A549 (cell line): Measurements from ENCODE around the gene MATN4. TPM values are rescaled to one million over a fixed set of nuclear protein-coding genes. Genes with fewer than 3 reads are reported as not detected.

Experiments
- ATAC-seq, 2 experiments: fragments of 200-7000 bp in 1 of 2; fragments of >200 bp in 1 of 2; cut with Nextera tagmentation in 1 of 2; cut with Tn5 transposase in 1 of 2; 3 replicates each; pipeline versions ENCODE4 v1.8.0 to v1.9.1; 2018 to 2020; ENCODE audit warnings: mild to moderate bottlenecking in 1 of 2, moderate library complexity in 1 of 2
- CTCF ChIA-PET: fragments of 300-600 bp; sonication (Branson Sonifier 250); formaldehyde crosslinking; extraction: SDS; loops from one replicate; lab custom pipeline; 2021; ENCODE audit warnings: antibody characterized with exemption, inconsistent platforms; lab: Yijun Ruan, JAX
- POLR2A ChIA-PET: fragments of 350-600 bp; formaldehyde crosslinking; extraction: SDS; loops from one replicate; lab custom pipeline; 2021; ENCODE audit warnings: antibody characterized with exemption, inconsistent platforms; lab: Yijun Ruan, JAX
- DNase-seq, 2 experiments: peaks; one replicate each; pipeline versions ENCODE4 v3.0.0 to v3.0.0-alpha.2; 2011 to 2016; ENCODE audit warnings: low read depth in 1 of 2, low spot score in 1 of 2
- FAIRE-seq: peaks from 2 replicates; lab custom pipeline; 2011; peaks lifted over from hg19 to GRCh38; lab: Jason Lieb, UNC
- H3K27ac ChIP-seq, 2 experiments: fragments of >200 bp; sonication (Bioruptor Twin); formaldehyde crosslinking; 3 replicates each; pipeline ENCODE4 v1.5.1; 2016 to 2017
- H3K4me1 ChIP-seq: fragments of >200 bp; sonication (Bioruptor Twin); formaldehyde crosslinking; 3 replicates; pipeline ENCODE4 v1.6.1; 2016
- H3K4me2 ChIP-seq: fragments of >200 bp; sonication (Bioruptor Twin); formaldehyde crosslinking; 3 replicates; pipeline ENCODE4 v1.6.1; 2016
- H3K4me3 ChIP-seq: fragments of >200 bp; sonication (Bioruptor Twin); formaldehyde crosslinking; 3 replicates; pipeline ENCODE4 v1.5.1; 2016
- H3K9me3 ChIP-seq: fragments of >200 bp; sonication (Bioruptor Twin); formaldehyde crosslinking; 3 replicates; pipeline ENCODE4 v1.6.1; 2016
- CBX8 ChIP-seq: fragments of 200-600 bp; sonication (generic); IDR thresholded peaks from 2 replicates; pipeline ENCODE4 v1.6.1; 2016
- CEBPB ChIP-seq, 2 experiments: fragments of >200 bp in 1 of 2; sonication (Bioruptor Twin) in 1 of 2; formaldehyde crosslinking in 1 of 2; IDR thresholded peaks; 2 replicates each; pipeline ENCODE4 v1.6.1; 2012 to 2016
- EHMT2 ChIP-seq: fragments of 200-600 bp; sonication (generic); IDR thresholded peaks from 2 replicates; pipeline ENCODE4 v1.6.1; 2016; ENCODE audit warnings: antibody characterized with exemption, low read depth, mild to moderate bottlenecking, moderate library complexity
- EP300 ChIP-seq, 2 experiments: fragments of >200 bp; sonication (Bioruptor Twin); formaldehyde crosslinking; IDR thresholded peaks; 2 replicates in 1 of 2; 3 replicates in 1 of 2; pipeline ENCODE4 v1.6.1; 2016 to 2017
- FOSL2 ChIP-seq, 2 experiments: fragments of 450-650 bp in 1 of 2; fragments of >200 bp in 1 of 2; sonication (Bioruptor Twin) in 1 of 2; formaldehyde crosslinking; IDR thresholded peaks; 2 replicates each; pipeline versions ENCODE4 v1.5.0 to v1.6.1; 2016 to 2020; ENCODE audit warnings: mild to moderate bottlenecking in 1 of 2, moderate library complexity in 1 of 2
- GATA3 ChIP-seq: IDR thresholded peaks from 2 replicates; pipeline ENCODE4 v1.6.1; 2012; ENCODE audit warnings: borderline replicate concordance
- HDAC2 ChIP-seq: fragments of 200-600 bp; sonication (generic); IDR thresholded peaks from 2 replicates; pipeline ENCODE4 v1.6.1; 2016
- HOXA7 ChIP-seq: fragments of 250-450 bp; sonication (Bioruptor Pico); IDR thresholded peaks from 2 replicates; pipeline ENCODE4 v1.5.0; 2020; ENCODE audit warnings: mild to moderate bottlenecking, moderate library complexity
- JUN ChIP-seq, 2 experiments: fragments of >200 bp; sonication (Bioruptor Twin); formaldehyde crosslinking; IDR thresholded peaks; 2 replicates in 1 of 2; 3 replicates in 1 of 2; pipeline ENCODE4 v1.6.1; 2016 to 2017
- JUNB ChIP-seq: fragments of >200 bp; sonication (Bioruptor Twin); formaldehyde crosslinking; IDR thresholded peaks from 2 replicates; pipeline ENCODE4 v1.6.1; 2016
- MYC ChIP-seq: IDR thresholded peaks from 2 replicates; pipeline ENCODE4 v1.6.1; 2012; ENCODE audit warnings: mild to moderate bottlenecking, inconsistent platforms, low read length, improper control_type of control experiment, borderline replicate concordance
- RARB ChIP-seq: fragments of 250-450 bp; sonication (Bioruptor Pico); IDR thresholded peaks from 2 replicates; pipeline ENCODE4 v1.8.0; 2021; ENCODE audit warnings: mild to moderate bottlenecking, moderate library complexity
- RCOR1 ChIP-seq: fragments of 150-350 bp; IDR thresholded peaks from 2 replicates; pipeline ENCODE4 v1.6.1; 2014; ENCODE audit warnings: antibody characterized with exemption, low read length, low read depth
- RFX5 ChIP-seq: fragments of 450-650 bp; IDR thresholded peaks from 2 replicates; pipeline ENCODE4 v1.7.1; 2014; ENCODE audit warnings: antibody characterized with exemption, mild to moderate bottlenecking, moderate library complexity
- TFCP2L1 ChIP-seq: fragments of 250-450 bp; sonication (Bioruptor Pico); IDR thresholded peaks from 2 replicates; pipeline ENCODE4 v1.5.0; 2021; ENCODE audit warnings: mild to moderate bottlenecking
- ZFP36 ChIP-seq: fragments of 450-650 bp; IDR thresholded peaks from 2 replicates; pipeline ENCODE4 v1.6.1; 2014; ENCODE audit warnings: borderline replicate concordance; ENCODE audit not compliant: partially characterized antibody
- ZSCAN20 ChIP-seq: fragments of 250-450 bp; sonication (Bioruptor Pico); IDR thresholded peaks from 2 replicates; pipeline ENCODE4 v1.8.0; 2022; ENCODE audit warnings: mild to moderate bottlenecking, moderate library complexity
- WGBS: methylation state at CpG from one replicate; pipeline ENCODE4 v1.1.6; 2017; ENCODE audit errors: missing lambda C conversion rate; 5-methylcytosine and 5-hydroxymethylcytosine counted together
- polyA plus RNA-seq, 4 experiments: library from polyadenylated mRNA; depleted of rRNA in 3 of 4; stranded (reverse); fragments of >200 nt; fragmentation: RNase III in 1 of 4; extraction: RNeasy Plus Mini Kit Qiagen cat#74134 plus additional on column Dnase treatment in 1 of 4; gene quantifications; 2 replicates in 3 of 4; 3 replicates in 1 of 4; pipeline ENCODE4 v1.2.3, GENCODE V29; 2011 to 2017
- TF ChIP-seq, protein P1 (sequence below): fragments of >200 bp; sonication (Bioruptor Twin); formaldehyde crosslinking; IDR thresholded peaks from 2 replicates; pipeline ENCODE4 v1.6.1; 2016
- TF ChIP-seq, protein P2 (sequence below): fragments of 250-450 bp; sonication (Bioruptor Pico); IDR thresholded peaks from 2 replicates; pipeline ENCODE4 v1.5.0; 2021; ENCODE audit warnings: mild to moderate bottlenecking, moderate library complexity, borderline replicate concordance
- TF ChIP-seq, protein P3 (sequence below): IDR thresholded peaks from 2 replicates; pipeline ENCODE4 v1.6.1; 2012; ENCODE audit warnings: low read depth, borderline replicate concordance

MATN4 gene
- polyA plus RNA-seq, 2 of the 4 experiments (the other 2 are of a cell fraction): 0.04 to 0.05 TPM

DNA sequence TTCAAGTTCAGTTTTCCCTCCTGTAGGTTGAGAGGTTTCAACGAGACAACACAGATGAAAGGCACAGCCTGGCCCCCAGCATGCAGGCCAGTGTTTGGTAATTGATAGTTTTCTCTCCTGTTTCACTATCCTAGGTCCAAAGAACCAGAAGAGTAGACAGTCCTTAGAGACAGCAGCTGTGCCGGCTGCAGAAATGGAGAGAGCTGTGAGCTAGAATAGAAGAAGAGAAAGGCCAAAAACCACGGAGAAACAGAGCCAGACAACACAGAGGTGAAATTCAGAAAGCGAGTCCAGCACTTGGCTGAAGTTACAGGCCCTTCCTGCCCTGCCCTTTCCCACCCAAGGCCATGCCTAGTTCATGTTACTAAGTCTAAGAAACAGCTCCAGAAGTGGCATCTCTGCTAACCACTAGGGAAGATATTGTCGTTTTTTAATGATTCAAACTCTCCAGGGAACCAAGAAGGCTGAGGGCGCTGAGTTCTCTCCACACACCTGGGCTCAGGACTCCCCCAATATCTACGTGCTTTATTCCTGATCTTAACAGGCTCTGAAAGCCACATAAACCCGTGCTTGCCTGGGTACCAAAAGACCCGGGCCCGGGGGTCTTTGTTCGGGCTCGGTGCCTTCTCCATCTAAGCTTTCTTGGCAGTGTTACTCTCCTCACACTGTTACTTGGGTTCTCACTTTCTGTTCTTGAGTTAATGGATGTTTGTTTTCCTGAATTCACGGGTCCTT, 18.0 kb downstream of the MATN4 start:
- WGBS: 37% methylated on average over 13 of the region's 13 CpGs
- CTCF ChIA-PET: interaction anchor here (0.6 to 9.0 kb wide), 66 partner anchors 9 to 537 kb away, joined by 3 to 106 read pairs (median 4); partner anchors contain the start of genes MATN4, SYS1 and TOMM34
- H3K4me1 ChIP-seq: no peaks in the 10 kb centered on the region
- ATAC-seq (no peak), FAIRE-seq (no peak), DNase-seq (no peak)
- no peak for TF ChIP-seq EHMT2
- no peak for TF ChIP-seq ZSCAN20 (CRISPR knock-in tag)
- no peak for TF ChIP-seq CBX8
- TF ChIP-seq FOSL2 (IDR thresholded peaks at IDR 0.05): no peak
- TF ChIP-seq FOSL2 (CRISPR knock-in tag; IDR thresholded peaks at IDR 0.05): no peak
- TF ChIP-seq JUNB: no peak
- TF ChIP-seq, protein P1, sequence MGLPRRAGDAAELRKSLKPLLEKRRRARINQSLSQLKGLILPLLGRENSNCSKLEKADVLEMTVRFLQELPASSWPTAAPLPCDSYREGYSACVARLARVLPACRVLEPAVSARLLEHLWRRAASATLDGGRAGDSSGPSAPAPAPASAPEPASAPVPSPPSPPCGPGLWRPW: no peak
- no peak for TF ChIP-seq JUN (IDR thresholded peaks at IDR 0.05)
- TF ChIP-seq EP300 (IDR thresholded peaks at IDR 0.05): no peak
- TF ChIP-seq, protein P2, sequence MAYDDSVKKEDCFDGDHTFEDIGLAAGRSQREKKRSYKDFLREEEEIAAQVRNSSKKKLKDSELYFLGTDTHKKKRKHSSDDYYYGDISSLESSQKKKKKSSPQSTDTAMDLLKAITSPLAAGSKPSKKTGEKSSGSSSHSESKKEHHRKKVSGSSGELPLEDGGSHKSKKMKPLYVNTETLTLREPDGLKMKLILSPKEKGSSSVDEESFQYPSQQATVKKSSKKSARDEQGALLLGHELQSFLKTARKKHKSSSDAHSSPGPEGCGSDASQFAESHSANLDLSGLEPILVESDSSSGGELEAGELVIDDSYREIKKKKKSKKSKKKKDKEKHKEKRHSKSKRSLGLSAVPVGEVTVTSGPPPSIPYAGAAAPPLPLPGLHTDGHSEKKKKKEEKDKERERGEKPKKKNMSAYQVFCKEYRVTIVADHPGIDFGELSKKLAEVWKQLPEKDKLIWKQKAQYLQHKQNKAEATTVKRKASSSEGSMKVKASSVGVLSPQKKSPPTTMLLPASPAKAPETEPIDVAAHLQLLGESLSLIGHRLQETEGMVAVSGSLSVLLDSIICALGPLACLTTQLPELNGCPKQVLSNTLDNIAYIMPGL (CRISPR knock-in tag): no peak
- no peak for TF ChIP-seq GATA3
- TF ChIP-seq TFCP2L1 (CRISPR knock-in tag): no peak
- TF ChIP-seq CEBPB (IDR thresholded peaks at IDR 0.05): no peak
- TF ChIP-seq HOXA7 (CRISPR knock-in tag): no peak
- TF ChIP-seq HDAC2: no peak
- TF ChIP-seq RARB (CRISPR knock-in tag): no peak
- no peak for TF ChIP-seq RFX5
- H3K4me3 ChIP-seq: no peak overlapping the region
- peaks cover 11% of the 10 kb centered on the region for H3K9me3 ChIP-seq
- no peak overlapping the region for H3K4me2 ChIP-seq
- no peak overlapping the region for H3K27ac ChIP-seq
- POLR2A ChIA-PET: no interaction called here

DNA sequence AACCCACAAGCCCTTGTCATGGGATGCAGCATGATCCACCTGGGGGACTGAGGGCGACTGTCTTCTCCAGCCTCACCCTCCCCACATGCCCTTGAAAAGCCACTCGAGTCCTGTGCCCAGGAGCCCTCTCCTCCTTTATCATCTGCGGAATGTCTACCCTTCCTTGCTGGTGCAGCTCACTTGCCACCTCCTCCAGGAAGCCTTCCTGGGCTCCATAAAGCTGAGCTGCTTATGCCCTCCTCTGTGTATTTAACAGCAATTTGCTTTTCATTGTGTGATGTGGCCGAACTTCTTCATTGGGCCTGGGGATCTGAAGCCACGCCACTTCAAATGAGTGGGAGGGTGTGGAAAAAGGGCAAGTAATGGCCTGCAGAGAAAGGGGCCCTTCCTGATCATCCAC, 19.2 kb downstream of the MATN4 start:
- ATAC-seq (no peak), DNase-seq (no peak), FAIRE-seq (no peak)
- Histone ChIP-seq H3K9me3 (no peaks in the 10 kb centered on the region), H3K4me3 (no peak overlapping the region), H3K27ac (no peak overlapping the region), H3K4me1 (no peaks in the 10 kb centered on the region), H3K4me2 (no peak overlapping the region)
- ChIA-PET CTCF (interaction anchor here (1.1 to 9.0 kb wide), 6 partner anchors 13 to 276 kb away, joined by 3 to 99 read pairs (median 4); no protein-coding TSS in a partner anchor), POLR2A (no interaction called here)
- TF ChIP-seq ZFP36: peak; percentile 56
- TF ChIP-seq TFCP2L1 (CRISPR knock-in tag): no peak
- WGBS: 58% methylated on average over 5 of the region's 5 CpGs

DNA sequence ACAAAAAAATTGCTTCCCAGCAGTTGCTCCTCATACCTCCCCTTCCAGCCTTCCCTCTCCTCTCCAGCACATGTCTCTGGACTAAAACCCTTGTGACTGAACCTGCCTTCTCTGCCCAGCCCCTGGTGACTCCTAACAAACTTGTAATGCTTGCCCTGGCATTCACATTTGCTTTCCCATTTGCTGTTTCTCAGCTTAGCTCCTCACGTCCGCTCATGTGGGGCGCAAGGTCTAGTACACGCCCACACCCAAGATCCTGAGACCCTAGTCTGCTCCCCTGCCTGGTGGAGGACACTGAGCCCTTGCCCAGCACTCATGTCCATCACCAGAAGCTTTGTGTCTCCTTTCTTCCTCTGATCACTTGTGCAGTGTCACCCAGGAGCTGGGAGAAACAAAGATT, 19.7 kb downstream of the MATN4 start:
- ATAC-seq (no peak), FAIRE-seq (no peak), DNase-seq (no peak)
- 63% methylated on average over 4 of the region's 4 CpGs for WGBS
- no peak overlapping the region for H3K4me3 ChIP-seq
- no peak overlapping the region for H3K27ac ChIP-seq
- POLR2A ChIA-PET: no interaction called here
- no peaks in the 10 kb centered on the region for H3K9me3 ChIP-seq
- H3K4me1 ChIP-seq: no peaks in the 10 kb centered on the region
- no peak for TF ChIP-seq MYC
- no peak for TF ChIP-seq CBX8
- TF ChIP-seq RCOR1: no peak
- TF ChIP-seq, protein P3, sequence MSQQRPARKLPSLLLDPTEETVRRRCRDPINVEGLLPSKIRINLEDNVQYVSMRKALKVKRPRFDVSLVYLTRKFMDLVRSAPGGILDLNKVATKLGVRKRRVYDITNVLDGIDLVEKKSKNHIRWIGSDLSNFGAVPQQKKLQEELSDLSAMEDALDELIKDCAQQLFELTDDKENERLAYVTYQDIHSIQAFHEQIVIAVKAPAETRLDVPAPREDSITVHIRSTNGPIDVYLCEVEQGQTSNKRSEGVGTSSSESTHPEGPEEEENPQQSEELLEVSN: no peak
- TF ChIP-seq, all 56 proteins: peak for 0
- H3K4me2 ChIP-seq: no peak overlapping the region
- CTCF ChIA-PET: interaction anchor here (0.7 to 9.0 kb wide), 8 partner anchors 9 to 275 kb away, joined by 3 to 99 read pairs (median 4); no protein-coding TSS in a partner anchor
